ENCODE results near the gene RUNX2. TPM values are rescaled to one million over a fixed set of nuclear protein-coding genes. Genes with fewer than 3 reads are reported as not detected.
A peak's percentile ranks its signal among the peaks of the same experiment; 100 is the strongest.

The RUNX2 gene
- total RNA-seq, 4 donors from 2014 or later = 1.4 to 40.4 (median 5.1) TPM

GRCh38 chr6:45473121-45473993 is 145.2 kb downstream of the RUNX2 start:
- no peak overlapping the region for H3K4me3 ChIP-seq
- TF ChIP-seq POLR2A (IDR thresholded peaks at IDR 0.05) = no peak
- TF ChIP-seq, protein P1, sequence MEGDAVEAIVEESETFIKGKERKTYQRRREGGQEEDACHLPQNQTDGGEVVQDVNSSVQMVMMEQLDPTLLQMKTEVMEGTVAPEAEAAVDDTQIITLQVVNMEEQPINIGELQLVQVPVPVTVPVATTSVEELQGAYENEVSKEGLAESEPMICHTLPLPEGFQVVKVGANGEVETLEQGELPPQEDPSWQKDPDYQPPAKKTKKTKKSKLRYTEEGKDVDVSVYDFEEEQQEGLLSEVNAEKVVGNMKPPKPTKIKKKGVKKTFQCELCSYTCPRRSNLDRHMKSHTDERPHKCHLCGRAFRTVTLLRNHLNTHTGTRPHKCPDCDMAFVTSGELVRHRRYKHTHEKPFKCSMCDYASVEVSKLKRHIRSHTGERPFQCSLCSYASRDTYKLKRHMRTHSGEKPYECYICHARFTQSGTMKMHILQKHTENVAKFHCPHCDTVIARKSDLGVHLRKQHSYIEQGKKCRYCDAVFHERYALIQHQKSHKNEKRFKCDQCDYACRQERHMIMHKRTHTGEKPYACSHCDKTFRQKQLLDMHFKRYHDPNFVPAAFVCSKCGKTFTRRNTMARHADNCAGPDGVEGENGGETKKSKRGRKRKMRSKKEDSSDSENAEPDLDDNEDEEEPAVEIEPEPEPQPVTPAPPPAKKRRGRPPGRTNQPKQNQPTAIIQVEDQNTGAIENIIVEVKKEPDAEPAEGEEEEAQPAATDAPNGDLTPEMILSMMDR (IDR thresholded peaks at IDR 0.05) = no peak
- no peaks in the 10 kb centered on the region for H3K9me3 ChIP-seq
- H3K27me3 ChIP-seq = no peaks in the 10 kb centered on the region
- H3K27ac ChIP-seq = no peak overlapping the region
- no peak for DNase-seq
- H3K4me1 ChIP-seq = no peaks in the 10 kb centered on the region
- no peaks in the 10 kb centered on the region for H3K36me3 ChIP-seq

DNA sequence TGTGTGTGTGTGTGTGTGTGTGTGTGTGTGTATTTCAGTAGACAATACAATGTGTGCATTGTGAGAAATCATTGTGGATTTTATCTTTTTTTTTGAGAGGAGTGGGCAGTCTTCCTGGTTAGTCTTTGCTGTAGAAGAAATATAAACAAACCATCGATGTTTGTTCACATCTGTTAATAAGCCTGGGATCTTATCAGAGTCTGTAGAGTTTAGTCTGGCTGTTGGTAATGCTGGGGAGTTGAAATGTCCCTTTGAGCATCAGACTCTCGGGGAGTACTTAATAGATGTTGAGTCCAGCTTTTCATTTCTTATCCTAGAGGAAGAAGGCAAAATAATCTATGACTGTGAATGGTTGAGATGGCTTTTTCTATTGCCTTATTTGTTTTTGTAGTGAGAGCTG is 146.2 kb downstream of the RUNX2 start:
- no peak for DNase-seq
- H3K4me3 ChIP-seq = no peak overlapping the region
- TF ChIP-seq, protein P1 (IDR thresholded peaks at IDR 0.05) = no peak
- no peak for TF ChIP-seq POLR2A (IDR thresholded peaks at IDR 0.05)
- H3K9me3 ChIP-seq = no peaks in the 10 kb centered on the region
- no peaks in the 10 kb centered on the region for H3K36me3 ChIP-seq
- no peaks in the 10 kb centered on the region for H3K27me3 ChIP-seq
- no peaks in the 10 kb centered on the region for H3K4me1 ChIP-seq
- no peak overlapping the region for H3K27ac ChIP-seq

- no peak for TF ChIP-seq POLR2A (IDR thresholded peaks at IDR 0.05)
- TF ChIP-seq, protein P1 (IDR thresholded peaks at IDR 0.05) = no peak
- Histone ChIP-seq H3K27ac (no peak overlapping the region), H3K4me1 (peaks cover 0 to 7% (median 0%) of the 10 kb centered on the region in 4 donors), H3K9me3 (no peaks in the 10 kb centered on the region), H3K4me3 (no peak overlapping the region), H3K36me3 (no peaks in the 10 kb centered on the region), H3K27me3 (no peaks in the 10 kb centered on the region)
- no peak for DNase-seq
Measured at GRCh38 chr6:45476341-45476740, 148.2 kb downstream of the RUNX2 start.

- no peaks in the 10 kb centered on the region for H3K27me3 ChIP-seq
- peaks cover 0 to 7% (median 0%) of the 10 kb centered on the region in 4 donors for H3K4me1 ChIP-seq
- H3K27ac ChIP-seq = peak overlapping the region in 1 of 4 donors; percentile 33
- no peak overlapping the region for H3K4me3 ChIP-seq
- no peaks in the 10 kb centered on the region for H3K9me3 ChIP-seq
- TF ChIP-seq POLR2A (IDR thresholded peaks at IDR 0.05) = no peak
- TF ChIP-seq, protein P1 (IDR thresholded peaks at IDR 0.05) = no peak
- DNase-seq = no peak
- no peaks in the 10 kb centered on the region for H3K36me3 ChIP-seq
Measured at GRCh38 chr6:45477278-45477677, 149.1 kb downstream of the RUNX2 start.

- no peaks in the 10 kb centered on the region for H3K36me3 ChIP-seq
- H3K27ac ChIP-seq = peak overlapping the region in 1 of 4 donors; percentile 33
- H3K9me3 ChIP-seq = no peaks in the 10 kb centered on the region
- peaks cover 0 to 7% (median 0%) of the 10 kb centered on the region in 4 donors for H3K4me1 ChIP-seq
- no peak for TF ChIP-seq POLR2A (IDR thresholded peaks at IDR 0.05)
- TF ChIP-seq, protein P1 (IDR thresholded peaks at IDR 0.05) = no peak
- no peak overlapping the region for H3K4me3 ChIP-seq
- no peak for DNase-seq
- no peaks in the 10 kb centered on the region for H3K27me3 ChIP-seq
Measured at GRCh38 chr6:45477790-45478189, 149.7 kb downstream of the RUNX2 start.

Measured in Peyer's patch (tissue), 4 donors.